Measurements from ENCODE around the gene JUNB. TPM values are rescaled to one million over a fixed set of nuclear protein-coding genes. Genes with fewer than 3 reads are reported as not detected.

JUNB gene
- total and polyA plus RNA-seq, 10 of the 15 experiments (the other 5 are each of a cell fraction or from before 2014, with no cell fraction given), result 0.55 to 144 (median 68.3) TPM

DNA sequence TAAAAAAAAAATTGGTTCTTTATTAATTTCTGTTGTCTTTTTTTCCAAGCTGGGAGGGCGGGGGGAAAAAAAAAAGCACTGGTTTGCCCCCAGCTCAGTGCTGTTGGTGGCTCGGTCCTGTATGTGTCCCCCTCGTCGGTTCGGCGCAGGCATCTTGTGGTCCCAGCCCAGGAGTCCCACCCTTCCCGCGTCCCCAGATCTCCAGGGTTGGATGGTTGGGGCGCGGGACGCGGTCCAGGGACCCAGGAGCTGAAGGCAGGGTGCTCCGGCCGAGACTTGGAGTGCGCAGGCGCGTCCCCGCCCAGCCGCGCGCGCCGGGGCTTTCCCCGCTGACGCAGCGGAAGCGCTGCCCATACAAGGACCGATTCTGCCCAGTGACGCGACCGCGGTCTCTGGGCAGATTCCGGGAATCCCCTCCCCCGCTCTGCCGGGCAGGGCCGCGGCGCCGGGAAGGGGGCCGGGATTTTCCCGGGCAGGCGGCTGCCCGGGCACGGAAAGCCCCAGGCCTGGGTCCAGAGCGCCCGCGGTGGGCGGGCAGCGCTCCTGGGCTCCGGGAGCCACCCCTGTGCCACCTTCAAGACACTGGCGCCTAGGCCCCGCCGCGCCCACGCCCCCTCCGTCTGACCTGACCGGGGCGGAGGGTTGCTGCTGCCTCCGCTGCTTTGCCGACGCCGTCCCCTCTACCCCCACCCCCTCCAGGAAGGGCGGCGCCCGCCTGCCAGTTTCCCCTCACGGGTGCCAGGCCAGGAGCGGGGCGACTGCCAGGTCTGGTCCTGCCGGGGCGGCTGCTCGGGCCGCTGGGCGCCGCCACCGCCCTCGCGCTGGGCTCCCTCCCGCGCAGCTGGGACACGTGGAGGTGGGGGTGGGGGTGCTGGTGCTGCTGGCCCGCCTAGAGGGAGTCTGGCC is 2.3 kb downstream of the JUNB start (continued):
- TF ChIP-seq PRDM15 (CRISPR knock-in tag; IDR thresholded peaks at IDR 0.05) (peak; percentile 70; the same call in 1 of the 2 replicates), BRCA1 (IDR thresholded peaks at IDR 0.05; ENCODE audit: low read depth, low read length) (0 out of 2 replicates have a peak, but pooled peaks have one; percentile 27), SRF (IDR thresholded peaks at IDR 0.05; ENCODE audit: low read depth in 2 of 2, low read length in 2 of 2) (peak; percentile 100), BCL3 (IDR thresholded peaks at IDR 0.05; ENCODE audit: borderline replicate concordance, insufficient read depth, low read depth, low read length, poor library complexity, severe bottlenecking) (peak; percentile 91), TCF12 (IDR thresholded peaks at IDR 0.05; ENCODE audit: low read depth, low read length) (peak; percentile 68; the same call in 1 of the 2 replicates), HDAC6 (IDR thresholded peaks at IDR 0.05; ENCODE audit: unreplicated experiment) (no peak)
- TF ChIP-seq, protein P1, sequence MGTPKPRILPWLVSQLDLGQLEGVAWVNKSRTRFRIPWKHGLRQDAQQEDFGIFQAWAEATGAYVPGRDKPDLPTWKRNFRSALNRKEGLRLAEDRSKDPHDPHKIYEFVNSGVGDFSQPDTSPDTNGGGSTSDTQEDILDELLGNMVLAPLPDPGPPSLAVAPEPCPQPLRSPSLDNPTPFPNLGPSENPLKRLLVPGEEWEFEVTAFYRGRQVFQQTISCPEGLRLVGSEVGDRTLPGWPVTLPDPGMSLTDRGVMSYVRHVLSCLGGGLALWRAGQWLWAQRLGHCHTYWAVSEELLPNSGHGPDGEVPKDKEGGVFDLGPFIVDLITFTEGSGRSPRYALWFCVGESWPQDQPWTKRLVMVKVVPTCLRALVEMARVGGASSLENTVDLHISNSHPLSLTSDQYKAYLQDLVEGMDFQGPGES (IDR thresholded peaks at IDR 0.05), result no peak

Data from GM12878 (cell line).